ENCODE results near the gene PRRX1. TPM values are rescaled to one million over a fixed set of nuclear protein-coding genes. Genes with fewer than 3 reads are reported as not detected.

Gene PRRX1
- polyA plus RNA-seq, 3 donors: not detected

- no peaks in the 10 kb centered on the region for H3K79me2 ChIP-seq (ENCODE audit: insufficient read depth, low read length)
- intact Hi-C loops (cut with micrococcal nuclease): no loop called here
- WGBS (ENCODE audit: insufficient coverage): no CpG with 5 or more reads among the region's 1 CpG
- H4K20me1 ChIP-seq (ENCODE audit: insufficient read depth, low read length): no peaks in the 10 kb centered on the region
- H3K9ac ChIP-seq (ENCODE audit: insufficient read depth, low read length, poor library complexity, severe bottlenecking): no peak overlapping the region
- no peaks in the 10 kb centered on the region for H3K27me3 ChIP-seq (ENCODE audit: control insufficient read depth in 2 of 2, insufficient read depth in 2 of 2, low read length in 2 of 2)
- no peak overlapping the region for H3K27ac ChIP-seq (ENCODE audit: low read depth in 1 of 2, low read length in 2 of 2)
- peaks cover 0 to 8% of the 10 kb centered on the region in 2 donors for H3K9me3 ChIP-seq (replicated peaks in 1 of 2; ENCODE audit: control insufficient read depth in 1 of 2, insufficient read depth in 1 of 2, low read length in 2 of 2)
- Mint-ChIP-seq H3K27me3 (ENCODE audit: low read depth in 3 of 3) (peaks cover 0 to 2% (median 1%) of the 10 kb centered on the region in 3 donors), H3K36me3 (no peaks in the 10 kb centered on the region), H3K27ac (no peak overlapping the region), H3K9me3 (peaks cover 0 to 12% (median 9%) of the 10 kb centered on the region in 7 donors), H3K4me3 (no peak overlapping the region), H3K4me1 (no peaks in the 10 kb centered on the region)
- no peak overlapping the region for H3K4me3 ChIP-seq (replicated peaks in 1 of 3; ENCODE audit: low read depth in 2 of 3, low read length in 3 of 3)
- no peak for DNase-seq
- H2AFZ ChIP-seq (ENCODE audit: insufficient read depth, low read depth, low read length, poor library complexity, severe bottlenecking): no peak overlapping the region
- H3K4me2 ChIP-seq (replicated peaks; ENCODE audit: extremely low read depth, low read length, poor library complexity, severe bottlenecking): no peak overlapping the region
- TF ChIP-seq CTCF (IDR thresholded peaks at IDR 0.05): no peak
- H3K4me1 ChIP-seq (ENCODE audit: control insufficient read depth in 1 of 2, insufficient read depth in 2 of 2, low read length in 2 of 2): no peaks in the 10 kb centered on the region
- no peaks in the 10 kb centered on the region for H3K36me3 ChIP-seq (replicated peaks in 1 of 2; ENCODE audit: control insufficient read depth in 1 of 2, insufficient read depth in 2 of 2, low read length in 2 of 2)
These were observed 29.6 kb upstream of the PRRX1 start for GRCh38 chr1:170634293-170634692.

- intact Hi-C loops (cut with micrococcal nuclease): no loop called here
- Histone ChIP-seq H3K36me3 (replicated peaks in 1 of 2; ENCODE audit: control insufficient read depth in 1 of 2, insufficient read depth in 2 of 2, low read length in 2 of 2) (no peaks in the 10 kb centered on the region), H2AFZ (ENCODE audit: insufficient read depth, low read depth, low read length, poor library complexity, severe bottlenecking) (no peak overlapping the region), H3K4me2 (replicated peaks; ENCODE audit: extremely low read depth, low read length, poor library complexity, severe bottlenecking) (no peak overlapping the region), H3K9ac (ENCODE audit: insufficient read depth, low read length, poor library complexity, severe bottlenecking) (no peak overlapping the region), H3K9me3 (replicated peaks in 1 of 2; ENCODE audit: control insufficient read depth in 1 of 2, insufficient read depth in 1 of 2, low read length in 2 of 2) (peaks cover 0 to 10% of the 10 kb centered on the region in 2 donors), H3K4me1 (ENCODE audit: control insufficient read depth in 1 of 2, insufficient read depth in 2 of 2, low read length in 2 of 2) (no peaks in the 10 kb centered on the region), H3K27me3 (ENCODE audit: control insufficient read depth in 2 of 2, insufficient read depth in 2 of 2, low read length in 2 of 2) (no peaks in the 10 kb centered on the region), H3K27ac (ENCODE audit: low read depth in 1 of 2, low read length in 2 of 2) (no peak overlapping the region), H3K4me3 (replicated peaks in 1 of 3; ENCODE audit: low read depth in 2 of 3, low read length in 3 of 3) (no peak overlapping the region), H3K79me2 (ENCODE audit: insufficient read depth, low read length) (no peaks in the 10 kb centered on the region), H4K20me1 (ENCODE audit: insufficient read depth, low read length) (no peaks in the 10 kb centered on the region)
- peaks cover 0 to 15% (median 9%) of the 10 kb centered on the region in 7 donors for H3K9me3 Mint-ChIP-seq
- no peak for TF ChIP-seq CTCF (IDR thresholded peaks at IDR 0.05)
- no peaks in the 10 kb centered on the region for H3K4me1 Mint-ChIP-seq
- H3K27ac Mint-ChIP-seq: no peak overlapping the region
- no peak overlapping the region for H3K4me3 Mint-ChIP-seq
- H3K36me3 Mint-ChIP-seq: no peaks in the 10 kb centered on the region
- DNase-seq: no peak
- peaks cover 0 to 2% (median 1%) of the 10 kb centered on the region in 3 donors for H3K27me3 Mint-ChIP-seq (ENCODE audit: low read depth in 3 of 3)
These were observed 29.0 kb upstream of the PRRX1 start for GRCh38 chr1:170634824-170635410.
